Adrenal gland (tissue), 12 donors: ENCODE results near the gene RXFP4. TPM values are rescaled to one million over a fixed set of nuclear protein-coding genes. Genes with fewer than 3 reads are reported as not detected.

Experiments
- DNase-seq, 7 donors: peaks; one replicate each; pipeline ENCODE4 v3.0.0-alpha.2; 2019 to 2020
- H3K27ac ChIP-seq, 5 donors: fragments of 200-600 bp; sonication (generic) in 4 of 5; 1 replicate in 3 of 5; 2 replicates in 2 of 5; pipeline versions ENCODE4 v1.5.1 to v1.8.0; 2016 to 2020; ENCODE audit warnings: mild to moderate bottlenecking in 1 of 5
- H3K27me3 ChIP-seq: fragments of 200-600 bp; 2 replicates; pipeline ENCODE4 v1.8.0; 2021
- H3K36me3 ChIP-seq, 2 donors: fragments of 200-600 bp; replicated peaks in 1 of 2; 1 replicate in 1 of 2; 2 replicates in 1 of 2; pipeline versions ENCODE4 v1.5.1 to v1.8.0; 2018 to 2022
- H3K4me1 ChIP-seq, 2 donors: fragments of 200-600 bp; replicated peaks in 1 of 2; 1 replicate in 1 of 2; 2 replicates in 1 of 2; pipeline versions ENCODE4 v1.5.1 to v1.8.0; 2018 to 2021
- H3K4me3 ChIP-seq, 4 donors: fragments of 200-600 bp; sonication (generic) in 3 of 4; one replicate each; pipeline ENCODE4 v1.5.1; 2016 to 2018
- H3K9me3 ChIP-seq, 3 donors: fragments of 200-600 bp; sonication (generic) in 1 of 3; replicated peaks in 1 of 3; 1 replicate in 2 of 3; 2 replicates in 1 of 3; pipeline versions ENCODE4 v1.5.1 to v1.8.0; 2016 to 2021
- CTCF ChIP-seq, 6 experiments: fragments of 450-650 bp in 4 of 6; fragments of 200-600 bp in 2 of 6; sonication (generic) in 1 of 6; IDR thresholded peaks; 1 replicate in 5 of 6; 2 replicates in 1 of 6; pipeline versions ENCODE4 v1.5.1 to v1.8.0; 2016 to 2021; ENCODE audit warnings: antibody characterized with exemption in 6 of 6, mild to moderate bottlenecking in 2 of 6, moderate library complexity in 1 of 6
- POLR2A ChIP-seq, 2 donors: fragments of 450-650 bp; IDR thresholded peaks; one replicate each; pipeline ENCODE4 v1.6.1; 2017; ENCODE audit warnings: antibody characterized with exemption in 2 of 2, mild to moderate bottlenecking in 2 of 2, moderate library complexity in 1 of 2
- WGBS, 4 donors: extraction: QIAGEN DNeasy Blood & Tissue Kit in 2 of 4; methylation state at CpG; one replicate each; pipeline versions ENCODE4 v1.1.5 to v1.1.7; 2013 to 2017; 5-methylcytosine and 5-hydroxymethylcytosine counted together
- intact Hi-C, 2 donors: fragments of 100-400 bp; cut with DNase I; formaldehyde crosslinking; loops; one replicate each; pipeline versions ENCODE4 v1.14.1 to v1.15.0; 2022 to 2023
- polyA plus RNA-seq, 3 donors: library from polyadenylated mRNA; stranded (reverse); fragments of 200-250 nt in 2 of 3; fragments of 350-450 nt in 1 of 3; fragmentation: Illumina TruSeq in 1 of 3; extraction: RNeasy Lipid Tissue Mini Kit (QIAGEN cat#74804) in 1 of 3; gene quantifications; one replicate each; pipeline ENCODE4 v1.2.3, GENCODE V29; 2013 to 2014
- total RNA-seq, 9 donors: library from RNA; depleted of rRNA in 4 of 9; stranded (reverse); fragments of >200 nt in 4 of 9; fragments of 120-200 nt in 1 of 9; fragmentation: NEBNext Ultra II Directional in 1 of 9; extraction: Animal tissue kit (Norgen Biotek cat#: 25700) in 1 of 9; gene quantifications; one replicate each; pipeline versions ENCODE4 v1.1.0 to v1.2.4, GENCODE V29; 2013 to 2023
- donor health status: healthy with polysubstance abuse.
- donor health status: Bipolar disorder and iron deficiency.
- donor health status: DM: yes; HTN: yes; CAD: no.
- donor health status: DM: no; HTN: no; CAD: no.
- donor health status: DM: no; HTN: no; CAD: no.
- donor health status: DM: yes; HTN: yes; CAD: no.

Gene RXFP4
- total and polyA plus RNA-seq, 12 donors = not detected

- peak in 2 of 7 donors; percentile 16 to 49 for DNase-seq
- peak overlapping the region in 3 of 5 donors; percentile 27 to 53 (median 36) for H3K27ac ChIP-seq
- peak overlapping the region in 1 of 4 donors; percentile 4 for H3K4me3 ChIP-seq
- peaks cover 35 to 53% of the 10 kb centered on the region in 2 donors for H3K4me1 ChIP-seq
- H3K9me3 ChIP-seq = no peaks in the 10 kb centered on the region
- intact Hi-C loops = no loop called here
- peaks cover 0 to 64% of the 10 kb centered on the region in 2 donors for H3K36me3 ChIP-seq
- TF ChIP-seq POLR2A (IDR thresholded peaks at IDR 0.05) = no peak
- TF ChIP-seq CTCF (IDR thresholded peaks at IDR 0.05) = no peak
- 55 to 62% (median 58%) methylated on average over 7 of the region's 7 CpGs for WGBS, 4 donors
- no peaks in the 10 kb centered on the region for H3K27me3 ChIP-seq
Observed at GRCh38 chr1:155931332-155932038, 10.0 kb upstream of the RXFP4 start.

- DNase-seq = peak in 1 of 7 donors; percentile 39
- WGBS, 4 donors = 30 to 46% (median 39%) methylated on average over 1 of the region's 1 CpG
- no peaks in the 10 kb centered on the region for H3K27me3 ChIP-seq
- no peak overlapping the region for H3K4me3 ChIP-seq
- H3K27ac ChIP-seq = no peak overlapping the region
- peaks cover 35 to 53% of the 10 kb centered on the region in 2 donors for H3K4me1 ChIP-seq
- TF ChIP-seq CTCF (IDR thresholded peaks at IDR 0.05) (no peak), POLR2A (IDR thresholded peaks at IDR 0.05) (no peak)
- peaks cover 0 to 58% of the 10 kb centered on the region in 2 donors for H3K36me3 ChIP-seq
- intact Hi-C loops = no loop called here
- no peaks in the 10 kb centered on the region for H3K9me3 ChIP-seq
Observed at GRCh38 chr1:155932081-155932480, 9.4 kb upstream of the RXFP4 start.

GRCh38 chr1:155932487-155932886 lies 9.0 kb upstream of the RXFP4 start:
- whole genome bisulfite sequencing, 4 donors = 68 to 73% (median 69%) methylated on average over 5 of the region's 5 CpGs
- peak overlapping the region in 1 of 5 donors; percentile 3 for H3K27ac ChIP-seq
- peaks cover 0 to 54% of the 10 kb centered on the region in 2 donors for H3K36me3 ChIP-seq

More at GRCh38 chr1:155932487-155932886, 9.0 kb upstream of the RXFP4 start:
- H3K4me1 ChIP-seq = peaks cover 35 to 53% of the 10 kb centered on the region in 2 donors
- no peaks in the 10 kb centered on the region for H3K27me3 ChIP-seq
- TF ChIP-seq CTCF (IDR thresholded peaks at IDR 0.05) (no peak), POLR2A (IDR thresholded peaks at IDR 0.05) (no peak)
- intact Hi-C loops = no loop called here
- no peaks in the 10 kb centered on the region for H3K9me3 ChIP-seq
- DNase-seq = peak in 2 of 7 donors; percentile 15 to 44
- peak overlapping the region in 1 of 4 donors; percentile 81 for H3K4me3 ChIP-seq
